Left ventricle myocardium inferior (tissue), 1 donor: Measurements from ENCODE around the gene SORBS2. TPM values are rescaled to one million over a fixed set of nuclear protein-coding genes. Genes with fewer than 3 reads are reported as not detected.

Experiments
- DNase-seq: peaks from one replicate; pipeline ENCODE4 v3.0.0-alpha.2; 2020
- H3K27ac ChIP-seq: fragments of 200-600 bp; replicated peaks from 2 replicates; pipeline ENCODE4 v1.8.0; 2021
- H3K27me3 ChIP-seq: fragments of 200-600 bp; 2 replicates; pipeline ENCODE4 v1.8.0; 2021; ENCODE audit warnings: low read depth
- H3K36me3 ChIP-seq: fragments of 200-600 bp; 2 replicates; pipeline ENCODE4 v1.8.0; 2021
- H3K4me1 ChIP-seq: fragments of 200-600 bp; 2 replicates; pipeline ENCODE4 v1.8.0; 2021
- H3K4me3 ChIP-seq: fragments of 200-600 bp; 2 replicates; pipeline ENCODE4 v1.8.0; 2021; ENCODE audit warnings: mild to moderate bottlenecking, moderate library complexity
- H3K9me3 ChIP-seq: fragments of 200-600 bp; replicated peaks from 2 replicates; pipeline ENCODE4 v1.8.0; 2021
- CTCF ChIP-seq: fragments of 200-600 bp; IDR thresholded peaks from 2 replicates; pipeline ENCODE4 v1.8.0; 2021; ENCODE audit warnings: antibody characterized with exemption, mild to moderate bottlenecking, borderline replicate concordance
- intact Hi-C: fragments of 100-400 bp; cut with micrococcal nuclease; formaldehyde crosslinking; loops from one replicate; pipeline ENCODE4 v1.11.0; 2022
- total RNA-seq: library from RNA; stranded (reverse); fragmentation: NEBNext Ultra II Directional; extraction: Animal tissue kit (Norgen Biotek cat#: 25700); gene quantifications from one replicate; pipeline ENCODE4 v1.2.1, GENCODE V29; 2021
- donor health status: DM: no; HTN: yes; CAD: no; lungs with severe emphysema.

The SORBS2 gene
- total RNA-seq, 1 donor from 2014 or later, result 1,282 TPM

- Histone ChIP-seq H3K27ac (peak overlapping the region; percentile 61), H3K36me3 (no peaks in the 10 kb centered on the region), H3K9me3 (no peaks in the 10 kb centered on the region), H3K27me3 (no peaks in the 10 kb centered on the region), H3K4me3 (peak overlapping the region; percentile 7), H3K4me1 (peaks cover 97% of the 10 kb centered on the region)
- intact Hi-C loops, result no loop called here
- TF ChIP-seq CTCF, result no peak
- DNase-seq, result no peak
Observed at GRCh38 chr4:185742766-185743165, 69.2 kb downstream of the SORBS2 start.

GRCh38 chr4:185741795-185742194 lies 70.2 kb downstream of the SORBS2 start:
- DNase-seq, result no peak
- H3K36me3 ChIP-seq, result no peaks in the 10 kb centered on the region
- intact Hi-C loops, result no loop called here
- peak overlapping the region; percentile 61 for H3K27ac ChIP-seq
- H3K9me3 ChIP-seq, result no peaks in the 10 kb centered on the region
- no peak for TF ChIP-seq CTCF
- no peak overlapping the region for H3K4me3 ChIP-seq
- peaks cover 97% of the 10 kb centered on the region for H3K4me1 ChIP-seq
- H3K27me3 ChIP-seq, result no peaks in the 10 kb centered on the region

GRCh38 chr4:185740471-185740873 lies 71.5 kb downstream of the SORBS2 start:
- no peaks in the 10 kb centered on the region for H3K36me3 ChIP-seq
- H3K9me3 ChIP-seq, result no peaks in the 10 kb centered on the region
- peak overlapping the region; percentile 66 for H3K27ac ChIP-seq
- peaks cover 96% of the 10 kb centered on the region for H3K4me1 ChIP-seq
- intact Hi-C loops, result no loop called here
- no peak overlapping the region for H3K4me3 ChIP-seq
- H3K27me3 ChIP-seq, result no peaks in the 10 kb centered on the region
- DNase-seq, result no peak
- no peak for TF ChIP-seq CTCF

GRCh38 chr4:185738820-185739219 lies 73.2 kb downstream of the SORBS2 start:
- no peaks in the 10 kb centered on the region for H3K27me3 ChIP-seq
- no peaks in the 10 kb centered on the region for H3K9me3 ChIP-seq
- peaks cover 93% of the 10 kb centered on the region for H3K4me1 ChIP-seq
- peaks cover 3% of the 10 kb centered on the region for H3K36me3 ChIP-seq
- peak overlapping the region; percentile 77 for H3K27ac ChIP-seq
- TF ChIP-seq CTCF, result no peak
- DNase-seq, result no peak
- intact Hi-C loops, result no loop called here
- peak overlapping the region; percentile 44 for H3K4me3 ChIP-seq

GRCh38 chr4:185738038-185738552 lies 73.9 kb downstream of the SORBS2 start:
- Histone ChIP-seq H3K4me1 (peaks cover 92% of the 10 kb centered on the region), H3K9me3 (no peaks in the 10 kb centered on the region), H3K27ac (peak overlapping the region; percentile 77), H3K27me3 (no peaks in the 10 kb centered on the region), H3K4me3 (peak overlapping the region; percentile 44), H3K36me3 (peaks cover 10% of the 10 kb centered on the region)
- DNase-seq, result no peak
- intact Hi-C loops, result no loop called here
- TF ChIP-seq CTCF, result no peak
